HepG2 (cell line): Measurements from ENCODE around the gene EPS8L3. TPM values are rescaled to one million over a fixed set of nuclear protein-coding genes. Genes with fewer than 3 reads are reported as not detected.
A peak's percentile ranks its signal among the peaks of the same experiment; 100 is the strongest.

Experiments used
- ATAC-seq: fragments of 200-7000 bp; cut with Tn5 transposase; 3 replicates; pipeline ENCODE4 v1.9.1; 2020; ENCODE audit warnings: mild to moderate bottlenecking, moderate library complexity
- BruUV-seq: library from RNA; stranded (reverse); fragments of 400-500 nt; replicated peaks from 2 replicates; lab custom pipeline; 2021; lab: Mats Ljungman, UMichigan
- CTCF ChIA-PET: fragments of 300-600 bp; formaldehyde crosslinking; extraction: SDS; loops from one replicate; lab custom pipeline; 2021; ENCODE audit warnings: low total read pairs, inconsistent platforms, low intra/inter-chr PET ratio; lab: Yijun Ruan, JAX
- POLR2A ChIA-PET: fragments of 350-600 bp; sonication (Branson Sonifier 250); formaldehyde crosslinking; loops from one replicate; lab custom pipeline; 2020; ENCODE audit warnings: antibody characterized with exemption, inconsistent platforms; lab: Yijun Ruan, JAX
- DNase-seq: peaks from one replicate; pipeline ENCODE4 v3.0.0-alpha.2; 2015; ENCODE audit warnings: low spot score
- FAIRE-seq: peaks from 3 replicates; lab custom pipeline; 2011; peaks lifted over from hg19 to GRCh38; lab: Jason Lieb, UNC
- H2AFZ ChIP-seq: one replicate; pipeline ENCODE4 v1.6.1; 2011; ENCODE audit warnings: low read length, inconsistent platforms
- H3K27ac ChIP-seq: fragments of 300-600 bp; 3 replicates; pipeline ENCODE4 v1.8.0; 2011; ENCODE audit warnings: mixed run types, mild to moderate bottlenecking, mixed read lengths, low read length, inconsistent platforms; ENCODE audit not compliant: insufficient read depth; ENCODE audit errors: extremely low read length
- H3K27me3 ChIP-seq, 2 experiments: fragments of 200-600 bp in 1 of 2; 2 replicates in 1 of 2; 3 replicates in 1 of 2; pipeline versions ENCODE4 v1.6.0 to v1.8.0; 2011; ENCODE audit warnings: low read length in 2 of 2, mild to moderate bottlenecking in 2 of 2, moderate library complexity in 2 of 2, inconsistent platforms in 1 of 2; ENCODE audit not compliant: insufficient read depth in 2 of 2, control insufficient read depth in 1 of 2
- H3K36me3 ChIP-seq, 2 experiments: fragments of 200-600 bp in 1 of 2; replicated peaks in 1 of 2; 2 replicates in 1 of 2; 3 replicates in 1 of 2; pipeline versions ENCODE4 v1.5.1 to v1.8.0; 2011; ENCODE audit warnings: low read length in 2 of 2, inconsistent platforms in 1 of 2; ENCODE audit not compliant: insufficient read depth in 2 of 2, control insufficient read depth in 1 of 2
- H3K4me1 ChIP-seq: 2 replicates; pipeline ENCODE4 v1.5.1; 2012; ENCODE audit warnings: low read length, inconsistent platforms; ENCODE audit not compliant: insufficient read depth
- H3K4me2 ChIP-seq: 2 replicates; pipeline ENCODE4 v1.6.0; 2011; ENCODE audit warnings: low read depth, low read length, inconsistent platforms
- H3K4me3 ChIP-seq, 3 experiments: fragments of 200-600 bp in 1 of 3; sonication (generic), shearing (Covaris generic) in 1 of 3; replicated peaks in 1 of 3; 2 replicates each; pipeline ENCODE4 v1.5.1; 2011 to 2016; ENCODE audit warnings: low read length in 3 of 3, inconsistent platforms in 2 of 3, low read depth in 2 of 3, mild to moderate bottlenecking in 2 of 3, control low read depth in 1 of 3, mixed read lengths in 1 of 3; ENCODE audit not compliant: insufficient read depth in 1 of 3
- H3K79me2 ChIP-seq: one replicate; pipeline ENCODE4 v1.6.1; 2011; ENCODE audit warnings: low read length, inconsistent platforms; ENCODE audit not compliant: insufficient read depth
- H3K9ac ChIP-seq: 2 replicates; pipeline ENCODE4 v1.6.0; 2011; ENCODE audit warnings: mild to moderate bottlenecking, low read depth, low read length, inconsistent platforms; ENCODE audit not compliant: insufficient read depth
- H3K9me3 ChIP-seq: 2 replicates; pipeline ENCODE4 v1.5.1; 2012; ENCODE audit warnings: mild to moderate bottlenecking, low read length
- H4K20me1 ChIP-seq: 2 replicates; pipeline ENCODE4 v1.6.0; 2011; ENCODE audit warnings: inconsistent platforms, mild to moderate bottlenecking, low read length, moderate library complexity; ENCODE audit not compliant: insufficient read depth
- ARID4A ChIP-seq: sonication (generic); formaldehyde crosslinking; IDR thresholded peaks from 2 replicates; pipeline ENCODE4 v1.5.0; 2020; ENCODE audit warnings: mild to moderate bottlenecking, missing genetic modification reagents, borderline replicate concordance
- ATRX ChIP-seq: sonication (generic); formaldehyde crosslinking; IDR thresholded peaks from 2 replicates; pipeline ENCODE4 v1.4.0; 2020; ENCODE audit warnings: missing genetic modification reagents, borderline replicate concordance
- MEIS2 ChIP-seq: sonication (generic); formaldehyde crosslinking; IDR thresholded peaks from 2 replicates; pipeline ENCODE4 v1.9.0; 2021; ENCODE audit warnings: mild to moderate bottlenecking, missing genetic modification reagents
- MXD4 ChIP-seq: IDR thresholded peaks from 2 replicates; pipeline ENCODE4 v1.6.1; 2016; ENCODE audit warnings: mild to moderate bottlenecking, missing biosample characterization, missing genetic modification reagents
- NCOA2 ChIP-seq: sonication (generic); formaldehyde crosslinking; IDR thresholded peaks from 2 replicates; pipeline ENCODE4 v1.8.0; 2022; ENCODE audit warnings: inconsistent platforms
- NR2F2 ChIP-seq: IDR thresholded peaks from 2 replicates; pipeline ENCODE4 v1.6.1; 2012; ENCODE audit warnings: low read depth, inconsistent platforms, borderline replicate concordance
- PHF8 ChIP-seq: sonication (generic); formaldehyde crosslinking; IDR thresholded peaks from 2 replicates; pipeline ENCODE4 v1.5.0; 2020; ENCODE audit warnings: missing genetic modification reagents
- SAP130 ChIP-seq: IDR thresholded peaks from 2 replicates; pipeline ENCODE4 v1.6.1; 2016; ENCODE audit warnings: low read depth
- SMAD1 ChIP-seq: sonication (generic); formaldehyde crosslinking; IDR thresholded peaks from 2 replicates; pipeline ENCODE4 v1.4.0; 2020; ENCODE audit warnings: missing genetic modification reagents, low read depth, mild to moderate bottlenecking, borderline replicate concordance
- SNAI1 ChIP-seq: sonication (generic); formaldehyde crosslinking; IDR thresholded peaks from 2 replicates; pipeline ENCODE4 v1.5.0; 2020; ENCODE audit warnings: mild to moderate bottlenecking, missing genetic modification reagents, borderline replicate concordance
- U2AF2 ChIP-seq: fragments of 200-400 bp; formaldehyde crosslinking; IDR thresholded peaks from 2 replicates; pipeline ENCODE4 v1.6.1; 2017; ENCODE audit warnings: low read depth, mild to moderate bottlenecking, low read length
- ZBTB33 ChIP-seq: sonication (generic); formaldehyde crosslinking; IDR thresholded peaks from 2 replicates; pipeline ENCODE4 v1.4.0; 2020; ENCODE audit warnings: missing genetic modification reagents
- ZNF263 ChIP-seq: sonication (generic); formaldehyde crosslinking; IDR thresholded peaks from 2 replicates; pipeline ENCODE4 v1.4.0; 2020; ENCODE audit warnings: missing genetic modification reagents
- ZNF331 ChIP-seq: sonication (generic); formaldehyde crosslinking; IDR thresholded peaks from 2 replicates; pipeline ENCODE4 v1.4.0; 2020; ENCODE audit warnings: missing genetic modification reagents
- ZNF713 ChIP-seq: sonication (generic); formaldehyde crosslinking; IDR thresholded peaks from 2 replicates; pipeline ENCODE4 v1.4.0; 2020; ENCODE audit warnings: mild to moderate bottlenecking, missing genetic modification reagents
- ZNF75D ChIP-seq: sonication (generic); formaldehyde crosslinking; IDR thresholded peaks from 2 replicates; pipeline ENCODE4 v1.8.1; 2023; ENCODE audit warnings: missing genetic modification reagents, mild to moderate bottlenecking, borderline replicate concordance
- ZNF782 ChIP-seq: sonication (generic); formaldehyde crosslinking; IDR thresholded peaks from 2 replicates; pipeline ENCODE4 v1.4.0; 2020; ENCODE audit warnings: missing genetic modification reagents, mild to moderate bottlenecking, borderline replicate concordance
- ZZZ3 ChIP-seq: sonication (generic); formaldehyde crosslinking; IDR thresholded peaks from 2 replicates; pipeline ENCODE4 v1.4.0; 2020; ENCODE audit warnings: missing genetic modification reagents, mild to moderate bottlenecking, borderline replicate concordance
- WGBS: methylation state at CpG from one replicate; pipeline ENCODE4 v1.1.6; 2017; ENCODE audit warnings: low lambda C conversion rate; 5-methylcytosine and 5-hydroxymethylcytosine counted together
- in situ Hi-C: cut with HindIII; loops from 2 replicates; pipeline ENCODE4 v1.10.0; 2017; ENCODE audit warnings: low pct_unique_long_range_greater_than_20kb; ENCODE audit not compliant: extremely low pct_ligation_motif_present
- intact Hi-C: fragments of 100-400 bp; cut with micrococcal nuclease; formaldehyde crosslinking; loops from one replicate; pipeline ENCODE4 v1.10.0; 2022; ENCODE audit not compliant: unreplicated experiment
- polyA plus RNA-seq, 8 experiments: library from polyadenylated mRNA; depleted of rRNA in 3 of 8; stranded (reverse) in 7 of 8; unstranded in 1 of 8; fragments of >200 nt; fragmentation: Illumina TruSeq in 4 of 8; extraction: Trizol in 4 of 8; gene quantifications; 2 replicates each; pipeline versions ENCODE4 v1.2.1 to v1.2.3, GENCODE V29; 2011 to 2016; ENCODE audit warnings: low read depth in 4 of 8, missing spikeins in 1 of 8, mixed read lengths in 1 of 8; ENCODE audit not compliant: insufficient read depth in 1 of 8
- total RNA-seq, 5 experiments: library from RNA; depleted of rRNA; stranded (reverse); fragments of >200 nt; fragmentation: Illumina TruSeq; extraction: Trizol; gene quantifications; 2 replicates each; pipeline ENCODE4 v1.2.3, GENCODE V29; 2016; ENCODE audit warnings: low read depth in 1 of 5

The EPS8L3 gene
- total and polyA plus RNA-seq, 2 of the 13 experiments (the other 11 are each of a cell fraction or from before 2014, with no cell fraction given): 18.2 to 106 TPM

GRCh38 chr1:109776911-109777310 lies 13.2 kb upstream of the EPS8L3 start:
- Histone ChIP-seq H4K20me1 (no peaks in the 10 kb centered on the region), H2AFZ (no peak overlapping the region), H3K36me3 (no peaks in the 10 kb centered on the region), H3K27me3 (no peaks in the 10 kb centered on the region), H3K4me2 (peak overlapping the region; percentile 52), H3K9me3 (peaks cover 8% of the 10 kb centered on the region), H3K27ac (no peak overlapping the region), H3K4me3 (no peak overlapping the region), H3K4me1 (peaks cover 29% of the 10 kb centered on the region), H3K79me2 (no peaks in the 10 kb centered on the region), H3K9ac (no peak overlapping the region)
- intact Hi-C loops: loop anchor here (1.0 to 5.0 kb wide), 4 partner anchors 135 to 234 kb away; partner anchors contain the start of genes AHCYL1 and CSF1
- peak; percentile 76 for DNase-seq
- ChIA-PET CTCF (interaction anchor here (1.1 to 2.7 kb wide), 6 partner anchors 12 to 235 kb away, joined by 3 to 48 read pairs (median 9); partner anchors contain the start of gene AHCYL1), POLR2A (interaction anchor here (1.1 to 2.2 kb wide), 3 partner anchors 13 to 207 kb away, joined by 3 to 19 read pairs (median 8); partner anchors contain the start of genes AHCYL1 and EPS8L3)
- in situ Hi-C loops: loop anchor here (5.0 kb wide), 1 partner anchor 205 kb away; the partner anchor contains the start of gene AHCYL1
- ATAC-seq: peak; percentile 87
- BruUV-seq: no TSS peak
- no CpG with 5 or more reads among the region's 4 CpGs for WGBS
- peak; percentile 94 for FAIRE-seq
- TF ChIP-seq MEIS2 (CRISPR knock-in tag) (no peak), ZNF782 (no peak), ZNF75D (CRISPR knock-in tag) (no peak), SAP130 (CRISPR knock-in tag) (peak; percentile 29; the same call in 1 of the 2 replicates), SMAD1 (0 out of 2 replicates have a peak, but pooled peaks have one; percentile 45), ZNF331 (0 out of 2 replicates have a peak, but pooled peaks have one; percentile 19), NCOA2 (no peak), MXD4 (CRISPR knock-in tag) (0 out of 2 replicates have a peak, but pooled peaks have one; percentile 26), ZNF263 (CRISPR knock-in tag) (peak; percentile 58; the same call in 1 of the 2 replicates), PHF8 (no peak), U2AF2 (no peak), NR2F2 (no peak), ZBTB33 (CRISPR knock-in tag) (peak; percentile 46; the same call in 1 of the 2 replicates), ZZZ3 (CRISPR knock-in tag) (no peak), ARID4A (CRISPR knock-in tag) (peak; percentile 27; the same call in 1 of the 2 replicates), ZNF713 (CRISPR knock-in tag) (0 out of 2 replicates have a peak, but pooled peaks have one; percentile 46), ATRX (CRISPR knock-in tag) (no peak), SNAI1 (CRISPR knock-in tag) (no peak)
